DND-41 (cell line): Measurements from ENCODE around the gene ITGB3BP.

Experiments used
- ATAC-seq: fragments of 200-7000 bp; cut with Tn5 transposase; 3 replicates; pipeline ENCODE4 v1.9.1; 2021; ENCODE audit warnings: low read depth; ENCODE audit not compliant: insufficient read depth
- DNase-seq: peaks from one replicate; pipeline ENCODE4 v3.0.0-alpha.2; 2020
- H2AFZ ChIP-seq: 2 replicates; pipeline ENCODE4 v1.6.0; 2012; ENCODE audit warnings: low read depth, low read length
- H3K27ac ChIP-seq: 2 replicates; pipeline ENCODE4 v1.5.1; 2012; ENCODE audit warnings: low read length, inconsistent platforms
- H3K27me3 ChIP-seq: fragments of 200-600 bp; sonication (generic); 2 replicates; pipeline ENCODE4 v1.6.0; 2012; ENCODE audit warnings: low read length, mild to moderate bottlenecking, inconsistent platforms; ENCODE audit not compliant: insufficient read depth, poor library complexity
- H3K36me3 ChIP-seq: 2 replicates; pipeline ENCODE4 v1.5.1; 2012; ENCODE audit warnings: low read length, inconsistent platforms; ENCODE audit not compliant: insufficient read depth
- H3K4me1 ChIP-seq: 2 replicates; pipeline ENCODE4 v1.5.1; 2012; ENCODE audit warnings: mild to moderate bottlenecking, low read length; ENCODE audit not compliant: insufficient read depth
- H3K4me2 ChIP-seq: 2 replicates; pipeline ENCODE4 v1.6.0; 2012; ENCODE audit warnings: mild to moderate bottlenecking, moderate library complexity, low read length, inconsistent platforms; ENCODE audit not compliant: insufficient read depth
- H3K4me3 ChIP-seq, 2 experiments: fragments of 200-600 bp in 1 of 2; shearing (Covaris generic) in 1 of 2; 2 replicates each; pipeline ENCODE4 v1.5.1; 2012 to 2016; ENCODE audit warnings: inconsistent platforms in 2 of 2, low read length in 2 of 2, mild to moderate bottlenecking in 2 of 2, low read depth in 1 of 2, moderate library complexity in 1 of 2
- H3K79me2 ChIP-seq: 2 replicates; pipeline ENCODE4 v1.6.0; 2012; ENCODE audit warnings: low read length, inconsistent platforms; ENCODE audit not compliant: insufficient read depth
- H3K9ac ChIP-seq: 2 replicates; pipeline ENCODE4 v1.6.0; 2012; ENCODE audit warnings: low read depth, mild to moderate bottlenecking, inconsistent platforms, low read length, moderate library complexity
- H3K9me3 ChIP-seq: 2 replicates; pipeline ENCODE4 v1.5.1; 2012; ENCODE audit warnings: low read length, moderate library complexity, mild to moderate bottlenecking, inconsistent platforms; ENCODE audit not compliant: insufficient read depth, severe bottlenecking
- H4K20me1 ChIP-seq: 2 replicates; pipeline ENCODE4 v1.6.0; 2012; ENCODE audit warnings: low read length; ENCODE audit not compliant: insufficient read depth
- EZH2 ChIP-seq: IDR thresholded peaks from 3 replicates; pipeline ENCODE4 v1.6.1; 2012; ENCODE audit warnings: borderline replicate concordance, low read depth, mild to moderate bottlenecking, moderate library complexity, low read length, inconsistent platforms; ENCODE audit not compliant: severe bottlenecking
- TF ChIP-seq, protein P1 (sequence below): IDR thresholded peaks from 2 replicates; pipeline ENCODE4 v1.5.1; 2012; ENCODE audit warnings: borderline replicate concordance, low read length, moderate library complexity, mild to moderate bottlenecking; ENCODE audit not compliant: poor library complexity, severe bottlenecking; ENCODE audit errors: extremely low read depth

ITGB3BP gene

DNA sequence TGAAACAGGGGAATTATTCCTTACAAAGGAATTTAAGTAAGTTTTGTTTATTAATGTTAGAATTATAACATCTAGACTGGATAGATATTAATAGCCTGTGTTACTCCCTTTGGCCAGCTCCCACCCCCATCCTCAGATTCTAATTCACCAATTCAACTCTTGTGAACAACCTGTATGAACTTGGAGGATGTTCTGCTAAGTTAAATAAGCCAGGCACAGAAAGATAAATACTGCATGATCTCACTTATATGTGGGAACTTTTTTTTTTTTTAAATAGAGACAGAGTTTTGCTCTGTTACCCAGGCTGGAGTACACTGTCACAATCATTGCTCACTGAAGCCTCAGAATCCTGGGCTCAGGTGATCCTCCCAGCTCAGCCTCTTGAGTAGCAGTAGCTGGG is 32.5 kb upstream of the ITGB3BP start:
- Histone ChIP-seq H3K4me1 (no peaks in the 10 kb centered on the region), H2AFZ (no peak overlapping the region), H3K9me3 (no peaks in the 10 kb centered on the region), H4K20me1 (no peaks in the 10 kb centered on the region), H3K79me2 (no peaks in the 10 kb centered on the region), H3K4me3 (no peak overlapping the region), H3K27ac (no peak overlapping the region), H3K4me2 (no peak overlapping the region), H3K9ac (no peak overlapping the region), H3K36me3 (peaks cover 6% of the 10 kb centered on the region; the same call in 1 of the 2 replicates), H3K27me3 (no peaks in the 10 kb centered on the region)
- ATAC-seq (no peak), DNase-seq (no peak)
- no peak for TF ChIP-seq EZH2
- TF ChIP-seq, protein P1, sequence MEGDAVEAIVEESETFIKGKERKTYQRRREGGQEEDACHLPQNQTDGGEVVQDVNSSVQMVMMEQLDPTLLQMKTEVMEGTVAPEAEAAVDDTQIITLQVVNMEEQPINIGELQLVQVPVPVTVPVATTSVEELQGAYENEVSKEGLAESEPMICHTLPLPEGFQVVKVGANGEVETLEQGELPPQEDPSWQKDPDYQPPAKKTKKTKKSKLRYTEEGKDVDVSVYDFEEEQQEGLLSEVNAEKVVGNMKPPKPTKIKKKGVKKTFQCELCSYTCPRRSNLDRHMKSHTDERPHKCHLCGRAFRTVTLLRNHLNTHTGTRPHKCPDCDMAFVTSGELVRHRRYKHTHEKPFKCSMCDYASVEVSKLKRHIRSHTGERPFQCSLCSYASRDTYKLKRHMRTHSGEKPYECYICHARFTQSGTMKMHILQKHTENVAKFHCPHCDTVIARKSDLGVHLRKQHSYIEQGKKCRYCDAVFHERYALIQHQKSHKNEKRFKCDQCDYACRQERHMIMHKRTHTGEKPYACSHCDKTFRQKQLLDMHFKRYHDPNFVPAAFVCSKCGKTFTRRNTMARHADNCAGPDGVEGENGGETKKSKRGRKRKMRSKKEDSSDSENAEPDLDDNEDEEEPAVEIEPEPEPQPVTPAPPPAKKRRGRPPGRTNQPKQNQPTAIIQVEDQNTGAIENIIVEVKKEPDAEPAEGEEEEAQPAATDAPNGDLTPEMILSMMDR = no peak

DNA sequence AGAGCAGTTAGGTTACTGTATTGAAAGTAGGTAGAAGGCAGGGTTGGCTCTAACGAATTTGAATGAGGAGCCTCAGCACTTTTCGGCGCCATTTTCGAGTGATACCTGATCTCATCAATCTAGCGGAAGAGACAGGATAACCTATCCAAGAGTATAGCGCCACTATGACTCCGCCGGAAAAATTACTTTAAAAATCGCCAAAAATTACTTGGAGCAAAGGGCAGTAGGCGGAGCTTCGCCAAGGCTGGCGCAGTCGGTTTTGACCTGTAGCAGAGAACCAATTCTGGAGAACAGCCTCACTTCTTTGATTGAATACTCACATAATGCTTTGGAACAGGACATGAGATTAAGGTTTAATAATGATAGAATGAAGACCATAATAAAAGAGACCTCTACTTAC is 25.9 kb upstream of the ITGB3BP start:
- Histone ChIP-seq H3K27me3 (no peaks in the 10 kb centered on the region), H4K20me1 (no peaks in the 10 kb centered on the region), H3K4me1 (no peaks in the 10 kb centered on the region), H3K4me3 (no peak overlapping the region), H3K9ac (no peak overlapping the region), H3K4me2 (no peak overlapping the region), H3K9me3 (no peaks in the 10 kb centered on the region), H3K27ac (no peak overlapping the region), H2AFZ (no peak overlapping the region), H3K79me2 (no peaks in the 10 kb centered on the region), H3K36me3 (peaks cover 5% of the 10 kb centered on the region; the same call in 1 of the 2 replicates)
- no peak for DNase-seq
- no peak for ATAC-seq
- TF ChIP-seq, protein P1 = no peak
- TF ChIP-seq EZH2 = no peak

DNA sequence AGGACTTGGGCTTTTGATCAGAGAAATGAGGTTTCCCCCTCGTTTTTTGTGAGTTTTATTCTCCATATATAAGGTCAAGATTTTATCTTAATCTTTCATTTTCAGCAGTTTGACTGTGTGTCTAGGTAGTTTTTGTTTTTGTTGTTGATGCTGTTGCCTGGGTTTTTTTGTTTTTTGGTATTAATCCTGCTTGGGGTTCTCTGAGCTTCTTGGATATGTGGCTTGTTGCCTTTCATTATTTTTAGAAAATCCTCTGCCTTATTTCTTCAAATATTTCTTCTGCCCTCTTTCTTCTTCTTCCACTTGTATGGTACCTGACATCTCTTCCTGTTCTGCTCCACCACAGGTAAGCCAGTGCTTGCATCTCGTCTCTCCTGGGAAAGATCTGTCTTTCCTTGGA is 25.3 kb upstream of the ITGB3BP start:
- no peaks in the 10 kb centered on the region for H3K9me3 ChIP-seq
- no peaks in the 10 kb centered on the region for H3K27me3 ChIP-seq
- no peak overlapping the region for H3K9ac ChIP-seq
- H3K27ac ChIP-seq = no peak overlapping the region
- H3K36me3 ChIP-seq = peaks cover 2% of the 10 kb centered on the region; the same call in 1 of the 2 replicates
- H3K79me2 ChIP-seq = no peaks in the 10 kb centered on the region
- no peaks in the 10 kb centered on the region for H3K4me1 ChIP-seq
- DNase-seq (no peak), ATAC-seq (no peak)
- TF ChIP-seq, protein P1 = no peak
- TF ChIP-seq EZH2 = no peak
- no peak overlapping the region for H3K4me3 ChIP-seq
- H2AFZ ChIP-seq = no peak overlapping the region
- H3K4me2 ChIP-seq = no peak overlapping the region
- H4K20me1 ChIP-seq = no peaks in the 10 kb centered on the region

DNA sequence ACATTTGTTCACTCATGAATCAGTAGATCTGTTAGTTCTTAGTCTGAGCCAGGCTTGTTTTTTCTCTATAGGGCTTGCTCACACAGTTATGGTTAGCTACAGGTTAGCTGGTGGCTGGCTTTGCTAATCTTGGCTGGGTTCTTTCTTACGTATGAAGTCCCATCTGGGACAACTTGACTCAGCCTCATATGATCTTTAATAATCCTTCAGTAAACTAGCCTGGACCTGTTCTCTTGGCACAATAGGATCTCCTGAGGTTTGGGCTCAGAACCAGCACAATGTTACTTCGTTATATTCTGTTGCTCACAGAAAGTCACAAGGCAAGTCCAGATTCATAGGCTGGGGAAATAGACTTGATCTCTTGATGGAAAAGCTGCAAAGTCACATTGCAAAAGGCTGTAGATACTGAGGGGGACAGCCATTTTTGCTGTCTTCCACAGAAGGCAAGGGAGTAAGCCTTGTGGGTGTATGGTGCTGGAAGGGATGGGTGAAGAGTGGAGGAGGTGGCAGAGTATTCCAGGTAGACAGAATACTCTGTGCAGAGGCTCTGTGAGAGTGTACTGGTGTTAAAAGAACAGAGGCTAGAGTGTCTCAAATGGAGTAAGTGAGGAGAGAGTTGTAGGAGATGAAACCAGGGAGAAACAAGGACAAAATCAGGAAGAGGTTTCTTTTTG is 24.7 kb upstream of the ITGB3BP start:
- H3K9ac ChIP-seq = no peak overlapping the region
- H3K9me3 ChIP-seq = no peaks in the 10 kb centered on the region
- H3K27ac ChIP-seq = no peak overlapping the region
- no peaks in the 10 kb centered on the region for H3K79me2 ChIP-seq
- H2AFZ ChIP-seq = no peak overlapping the region
- H4K20me1 ChIP-seq = no peaks in the 10 kb centered on the region
- DNase-seq = no peak
- H3K27me3 ChIP-seq = no peaks in the 10 kb centered on the region
- TF ChIP-seq, protein P1 = no peak
- no peak for TF ChIP-seq EZH2
- peaks cover 2% of the 10 kb centered on the region; the same call in 1 of the 2 replicates for H3K36me3 ChIP-seq
- no peak for ATAC-seq
- no peak overlapping the region for H3K4me2 ChIP-seq
- no peaks in the 10 kb centered on the region for H3K4me1 ChIP-seq
- H3K4me3 ChIP-seq = no peak overlapping the region
